Fibroblast of skin of left quadriceps (primary cell): ENCODE data around the gene SPATS2.
"Not testable (repeated sequence)": the region's sequence is repeated elsewhere in the genome, so short reads cannot be mapped to it uniquely, and the experiment has no call there.

Experiments used
- DNase-seq, 2 experiments: peaks; one replicate each; pipeline ENCODE4 v3.0.0-alpha.2; 2013; ENCODE audit warnings: low read depth in 2 of 2

Gene SPATS2

DNA sequence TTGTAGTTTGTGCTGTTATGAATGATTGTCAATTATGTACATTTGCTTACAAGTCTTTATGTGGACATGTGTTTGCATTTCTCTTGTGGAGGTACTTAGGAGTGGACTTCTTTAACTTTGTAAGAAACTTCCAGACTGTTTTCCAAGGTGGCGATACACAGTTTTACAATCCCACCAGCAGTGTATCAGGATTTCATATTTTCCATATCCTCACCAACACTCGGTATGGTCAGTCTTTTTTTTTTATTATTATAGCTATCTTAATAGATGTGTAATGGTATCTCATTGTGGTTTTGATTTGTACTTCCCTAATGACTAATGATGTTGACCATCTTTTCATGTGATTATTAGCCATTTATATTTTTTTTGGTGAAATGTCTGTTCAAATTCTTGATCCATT lies 97.9 kb downstream of the SPATS2 start:
- no peak for DNase-seq

DNA sequence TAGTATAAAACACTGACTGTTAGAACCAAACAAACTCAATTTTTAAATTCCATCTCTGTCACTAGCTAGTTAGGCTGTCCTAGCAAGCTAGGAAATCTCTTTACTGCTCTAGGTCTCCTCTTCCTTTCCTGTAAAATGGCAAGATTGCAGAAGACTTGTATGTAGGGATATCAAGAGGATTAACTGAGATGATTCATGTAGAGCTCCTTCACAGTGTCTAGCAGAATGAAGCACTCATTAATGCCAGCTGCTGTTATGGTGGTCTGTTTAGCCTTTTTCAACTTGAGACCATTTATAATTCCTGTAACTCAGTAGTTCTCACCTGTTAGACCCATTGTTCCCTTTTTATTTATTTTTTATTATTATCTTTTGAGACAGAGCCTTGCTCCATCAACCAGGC lies 103.7 kb downstream of the SPATS2 start:
- peak in 1 of 2 experiments; percentile 6 for DNase-seq

DNA sequence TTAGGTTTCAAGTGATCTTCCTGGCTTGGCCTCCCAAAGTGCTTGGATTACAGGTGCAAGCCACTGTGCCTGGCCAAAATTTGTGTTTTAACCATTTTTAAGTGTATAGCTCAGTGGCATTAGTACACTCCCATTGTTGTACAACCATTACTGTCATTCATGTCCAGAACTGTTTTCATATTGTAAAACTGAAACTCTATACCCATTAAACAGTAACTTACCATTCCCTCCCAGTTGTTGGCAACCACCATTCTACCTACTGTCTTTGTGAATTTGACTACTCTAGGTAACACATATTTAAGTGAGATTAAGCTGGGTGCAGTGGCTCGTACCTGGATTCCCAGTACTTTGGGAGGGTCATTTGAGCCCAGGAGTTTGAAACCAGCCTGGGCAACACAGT lies 104.3 kb downstream of the SPATS2 start:
- no peak for DNase-seq

DNA sequence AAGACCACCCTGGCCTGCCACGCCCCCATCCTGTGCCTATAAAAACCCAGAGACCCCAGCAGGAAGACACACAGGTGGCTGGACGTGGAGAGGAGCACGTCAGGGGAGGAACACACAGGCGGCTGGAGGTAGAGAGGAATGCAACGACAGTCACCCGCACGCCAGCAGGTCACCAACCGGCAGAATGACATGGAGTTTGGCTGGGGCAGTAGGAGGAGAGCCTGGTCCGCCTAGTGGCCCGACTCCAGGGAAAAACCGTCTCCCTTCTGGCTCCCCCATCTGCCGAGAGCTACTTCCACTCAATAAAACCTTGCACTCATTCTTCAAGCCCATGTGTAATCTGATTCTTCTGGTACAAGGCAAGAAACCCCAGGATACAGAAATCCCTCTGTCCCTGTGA lies 108.8 kb downstream of the SPATS2 start:
- DNase-seq, result no peak

DNA sequence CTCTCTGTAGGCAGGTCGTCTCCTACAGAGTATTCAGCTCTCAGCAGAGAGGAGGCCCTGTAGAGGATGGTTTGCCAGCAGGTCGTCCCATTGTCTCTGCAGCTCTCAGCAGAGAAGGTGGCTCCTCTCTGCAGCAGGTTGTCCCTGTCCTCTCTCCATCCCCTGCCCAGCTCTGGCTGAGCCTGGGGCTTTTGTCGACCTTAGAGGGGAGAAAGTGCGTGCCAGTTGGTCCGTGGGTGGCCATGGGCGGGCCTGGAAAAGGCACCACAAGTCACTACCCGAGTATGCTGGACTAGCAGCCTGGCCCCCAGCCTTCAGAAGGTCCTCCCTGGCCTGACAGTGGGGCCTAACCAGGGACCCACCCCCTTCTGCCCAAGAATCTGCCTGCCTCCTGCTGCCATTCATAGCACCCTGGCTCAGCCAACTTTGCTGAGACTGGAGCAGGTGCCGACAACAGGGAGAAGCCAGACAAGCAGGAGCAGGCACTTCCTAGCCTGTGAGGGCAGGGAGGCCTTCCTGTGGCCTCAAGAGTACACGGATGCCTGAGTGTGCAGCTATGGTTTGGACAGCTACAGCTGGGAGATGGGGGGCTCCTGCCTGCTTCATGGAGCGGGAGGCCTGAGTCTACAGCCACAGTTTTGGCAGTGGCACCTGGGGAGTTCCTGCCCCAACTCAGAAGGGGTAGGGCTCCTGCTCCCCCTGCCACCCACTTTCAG lies 111.8 kb downstream of the SPATS2 start:
- no peak for DNase-seq

DNA sequence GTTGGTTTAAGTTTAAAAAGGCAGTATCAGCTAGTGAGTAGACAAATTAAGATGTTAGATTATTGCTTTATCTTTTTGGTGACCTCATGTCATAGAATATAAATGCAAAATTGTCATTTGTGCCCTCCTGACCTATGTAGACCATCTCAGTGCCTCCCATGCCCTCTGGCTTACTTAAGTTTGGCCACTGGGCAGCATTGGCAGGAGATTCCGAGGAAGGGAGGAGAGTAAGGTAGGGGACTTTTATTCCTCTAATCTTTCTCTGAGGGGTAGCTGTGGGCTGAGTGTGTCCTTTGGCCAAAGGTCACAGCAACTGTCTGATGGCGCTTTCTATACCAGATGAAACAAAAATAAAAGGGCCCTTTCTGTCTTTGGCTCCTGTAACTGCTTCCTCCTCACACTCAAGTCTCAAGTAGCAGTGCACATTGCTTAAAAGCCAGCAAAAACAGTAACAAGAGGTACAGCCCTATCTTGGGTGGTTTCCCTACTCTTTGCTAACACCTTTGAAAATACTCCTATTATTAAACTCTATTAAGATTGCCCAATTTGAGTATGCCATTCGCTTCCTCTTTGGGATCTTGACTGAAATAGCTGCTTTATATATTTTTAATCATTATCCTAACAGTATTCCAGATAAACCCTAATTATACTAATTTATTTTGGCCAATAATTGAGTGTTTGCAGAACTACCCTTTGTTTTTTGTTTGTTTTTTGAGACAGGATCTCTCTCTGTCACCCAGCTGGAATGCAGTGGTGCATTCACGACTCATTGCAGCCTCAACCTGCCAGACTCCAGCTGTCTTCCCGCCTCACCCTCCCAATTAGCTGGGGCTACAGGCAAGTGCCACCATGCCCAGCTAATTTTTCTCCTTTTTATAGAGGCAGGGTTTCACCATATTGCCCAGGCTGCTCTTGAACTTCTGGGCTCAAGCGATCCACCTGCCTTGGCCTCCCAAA lies 115.1 kb downstream of the SPATS2 start:
- DNase-seq, result no peak

DNA sequence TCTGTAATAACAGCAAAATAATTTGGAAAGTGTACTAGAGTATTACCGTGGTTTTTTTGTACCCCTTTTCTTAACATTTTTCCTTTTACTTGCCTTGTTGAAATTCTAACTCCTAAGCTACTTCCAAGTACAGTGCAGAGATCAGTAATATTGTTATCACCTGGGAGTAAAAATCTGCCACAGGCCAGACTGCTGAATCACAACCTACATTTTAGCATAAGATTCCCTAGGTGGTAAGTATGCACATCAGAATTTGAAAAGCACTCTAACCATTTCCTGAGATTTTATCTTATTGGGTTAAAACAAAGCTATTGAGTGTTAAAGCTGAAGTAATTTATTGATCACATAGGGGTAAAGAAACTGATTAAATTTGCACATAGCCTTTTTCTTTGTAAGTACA lies 116.4 kb downstream of the SPATS2 start:
- DNase-seq, result no peak

DNA sequence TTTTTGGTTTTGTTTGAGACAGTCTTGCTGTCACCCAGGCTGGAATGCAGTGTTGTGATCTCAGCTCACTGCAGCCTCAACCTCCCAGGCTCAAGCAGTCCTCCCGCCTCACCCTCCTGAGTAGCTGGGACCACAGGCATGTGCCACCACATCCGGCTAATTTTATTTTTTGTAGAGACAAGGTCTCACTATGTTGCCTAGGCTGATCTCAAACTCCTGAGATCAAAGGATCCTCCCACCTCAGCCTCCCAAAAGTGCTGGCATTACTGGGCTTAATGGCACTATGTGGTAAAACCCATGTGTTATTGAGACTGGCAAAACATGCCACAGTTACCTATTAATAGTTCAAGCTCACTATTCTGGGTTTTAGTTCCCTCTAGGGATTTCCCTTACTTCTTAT lies 120.3 kb downstream of the SPATS2 start:
- DNase-seq, result no peak

DNA sequence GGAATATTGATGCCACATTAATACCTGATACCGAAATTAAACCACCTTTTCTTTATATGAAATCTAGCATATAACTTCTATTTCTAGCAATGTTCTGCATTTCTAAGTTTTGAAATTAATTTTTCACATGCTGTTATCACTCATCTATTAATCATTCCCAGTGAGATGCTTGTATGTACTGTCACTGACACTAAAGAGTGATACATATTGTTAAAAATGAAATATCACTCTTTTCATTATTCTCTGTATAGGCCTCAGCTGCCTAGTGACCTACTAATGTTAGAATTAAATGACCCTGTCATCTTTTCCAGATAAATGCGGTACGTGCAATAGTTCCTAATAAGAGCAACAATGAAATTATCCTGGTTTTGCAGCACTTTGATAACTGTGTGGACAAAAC lies 121.9 kb downstream of the SPATS2 start:
- DNase-seq, result no peak

DNA sequence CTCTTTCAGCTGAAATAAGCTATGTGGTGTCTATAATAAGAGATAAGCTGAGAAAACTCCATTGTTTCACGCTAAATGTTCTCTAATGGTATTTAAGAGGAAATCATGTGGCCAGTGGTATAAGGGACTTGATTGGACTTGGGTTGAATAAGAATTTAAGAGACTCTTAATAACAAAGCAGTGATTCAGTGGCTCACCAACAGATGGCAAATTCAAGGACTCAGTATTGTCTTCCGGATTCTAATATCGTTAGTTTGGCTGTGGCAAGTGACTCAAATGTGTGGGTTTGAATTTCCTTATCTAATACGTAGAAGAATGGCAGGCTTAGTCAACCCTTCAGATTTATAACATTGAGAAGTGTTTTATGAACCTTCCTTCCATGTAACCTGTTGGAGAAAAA lies 122.5 kb downstream of the SPATS2 start:
- no peak for DNase-seq

DNA sequence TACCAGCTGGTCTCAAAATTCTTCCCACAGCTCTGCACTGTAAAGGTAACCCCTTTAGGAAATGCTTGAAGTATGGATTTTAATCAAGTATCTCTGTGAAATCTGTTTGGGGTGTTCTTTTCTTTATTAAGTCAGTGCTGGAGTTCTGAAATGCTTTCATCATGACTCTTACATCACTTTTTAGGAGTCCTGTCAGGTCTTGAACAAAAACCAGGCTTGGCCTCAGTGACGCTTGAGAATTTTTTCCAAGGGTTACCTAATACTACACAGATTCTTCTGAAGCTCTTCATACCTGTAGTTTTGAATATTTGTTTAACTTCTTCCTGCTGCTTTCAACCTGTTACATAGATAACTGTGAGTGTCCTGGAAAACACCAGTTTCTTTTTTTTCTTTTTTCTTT lies 124.6 kb downstream of the SPATS2 start:
- no peak for DNase-seq

DNA sequence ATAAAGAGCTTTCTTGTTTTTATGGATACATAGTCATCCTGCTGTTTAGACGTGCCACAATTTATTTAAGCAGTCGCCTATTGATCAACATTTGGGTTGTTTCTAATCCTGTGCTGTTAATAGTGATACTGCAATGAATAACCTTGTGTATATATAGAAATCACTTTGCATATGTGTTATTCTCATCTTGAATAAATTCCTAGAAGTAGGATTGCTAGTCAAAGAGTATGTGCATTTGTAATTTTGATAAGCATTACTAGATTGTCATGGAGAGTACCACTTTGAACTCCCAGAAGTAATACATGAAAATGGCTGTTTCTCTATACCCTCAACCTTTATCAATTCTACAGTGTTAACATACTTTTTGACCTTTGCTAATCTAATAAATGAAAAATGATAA lies 126.6 kb downstream of the SPATS2 start:
- DNase-seq, result no peak

DNA sequence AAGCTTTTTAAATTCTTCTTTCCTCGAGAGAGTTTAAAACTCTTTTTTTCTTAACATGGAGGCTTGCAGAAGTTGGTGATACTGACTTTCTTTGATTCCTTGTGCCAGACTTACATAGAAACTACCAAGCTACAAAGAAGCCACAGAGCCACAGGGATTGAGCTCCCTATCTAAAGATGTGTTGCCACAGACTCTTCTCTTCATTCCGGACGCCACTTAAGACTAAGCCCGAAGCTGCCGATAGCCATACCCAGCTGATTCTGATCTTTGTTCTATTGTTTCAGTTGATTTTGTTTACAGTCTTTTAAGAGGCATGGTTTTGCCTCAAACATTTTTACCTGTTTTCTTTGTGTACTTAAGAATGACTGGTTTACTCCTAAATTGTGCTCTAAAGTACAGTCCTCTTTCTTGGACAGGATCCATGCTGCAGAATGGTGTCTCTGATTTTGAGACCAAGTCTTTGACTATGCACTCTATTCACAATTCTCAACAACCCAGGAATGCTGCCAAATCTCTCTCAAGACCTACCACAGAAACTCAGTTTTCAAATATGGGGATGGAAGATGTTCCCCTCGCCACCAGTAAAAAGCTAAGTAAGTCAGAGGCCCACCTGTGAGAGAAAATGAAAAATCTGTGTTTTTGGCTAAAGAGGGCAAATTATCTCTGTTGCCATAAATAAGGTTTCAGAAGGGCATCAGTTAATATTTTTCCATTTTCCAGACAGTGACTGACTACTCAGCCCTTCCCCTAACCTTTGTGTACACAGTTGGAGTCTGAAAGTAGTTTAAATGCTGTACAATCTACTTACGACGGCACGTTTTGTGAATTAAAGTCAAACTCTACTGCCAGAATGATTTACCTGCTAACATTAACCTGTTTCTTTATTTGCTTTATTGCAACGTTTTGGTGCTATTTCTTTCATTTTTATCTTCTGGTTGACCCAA lies 129.4 kb downstream of the SPATS2 start:
- no peak for DNase-seq

DNA sequence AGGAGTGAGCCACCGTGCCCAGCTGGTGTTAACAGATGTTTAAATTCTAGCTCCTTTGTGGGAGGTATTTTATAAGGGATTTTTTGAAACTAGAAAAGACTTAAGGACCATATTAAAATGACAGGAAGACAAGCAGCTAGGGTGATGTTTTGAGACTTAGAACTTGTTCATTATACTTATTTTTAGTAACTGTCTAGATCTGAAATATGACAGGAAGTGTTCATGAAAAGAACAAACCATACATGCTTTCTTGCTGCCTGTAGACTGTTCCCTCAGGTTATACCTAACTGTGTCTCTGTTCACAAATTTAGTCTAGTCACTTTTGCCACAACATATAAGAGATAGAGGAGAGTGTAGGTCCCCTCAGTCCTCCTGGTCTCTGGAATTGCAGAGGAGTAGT lies 134.6 kb downstream of the SPATS2 start:
- DNase-seq, result no peak

DNA sequence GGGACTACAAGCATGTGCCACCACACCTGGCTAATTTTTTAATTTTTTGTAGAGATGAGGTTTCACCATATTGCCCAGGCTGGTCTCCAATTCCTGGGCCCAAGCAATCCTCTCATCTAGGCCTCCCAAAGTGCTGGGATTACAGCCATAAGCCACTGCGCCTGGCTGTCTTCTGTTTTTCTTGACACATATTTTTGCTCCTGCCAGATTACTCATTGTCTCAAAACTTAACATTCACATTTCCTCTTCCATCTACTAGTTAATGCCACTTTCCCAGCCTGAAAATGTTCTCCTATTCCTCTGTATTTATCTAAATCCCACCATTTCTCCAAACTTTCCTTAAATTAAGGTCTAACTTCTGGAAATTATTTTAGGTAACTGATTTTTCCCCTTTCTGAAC lies 135.3 kb downstream of the SPATS2 start:
- no peak for DNase-seq

DNA sequence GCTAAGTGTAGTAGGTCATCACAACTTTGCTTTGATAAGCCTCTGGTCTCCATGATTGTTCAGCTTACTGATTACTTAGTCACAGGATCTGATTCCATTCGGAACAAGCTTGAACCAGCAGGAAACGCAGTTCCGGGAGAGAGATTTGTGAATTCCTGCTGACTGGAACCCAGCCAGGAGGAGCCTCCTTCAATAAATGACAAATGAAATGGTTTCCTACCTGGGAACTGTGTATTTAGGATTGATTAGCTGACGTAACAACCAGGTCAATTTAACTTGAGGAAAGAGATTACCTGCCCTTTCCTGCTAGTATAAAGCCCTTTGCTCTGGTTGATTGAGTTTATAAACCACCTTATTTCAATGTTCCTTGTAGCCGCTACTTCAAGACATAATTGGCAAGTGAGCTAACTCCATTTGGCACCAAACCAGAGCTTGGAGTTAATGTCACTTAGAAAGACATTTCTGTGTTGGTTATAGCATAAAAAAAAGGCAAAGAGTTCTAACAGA lies 136.5 kb downstream of the SPATS2 start:
- DNase-seq, result no peak

DNA sequence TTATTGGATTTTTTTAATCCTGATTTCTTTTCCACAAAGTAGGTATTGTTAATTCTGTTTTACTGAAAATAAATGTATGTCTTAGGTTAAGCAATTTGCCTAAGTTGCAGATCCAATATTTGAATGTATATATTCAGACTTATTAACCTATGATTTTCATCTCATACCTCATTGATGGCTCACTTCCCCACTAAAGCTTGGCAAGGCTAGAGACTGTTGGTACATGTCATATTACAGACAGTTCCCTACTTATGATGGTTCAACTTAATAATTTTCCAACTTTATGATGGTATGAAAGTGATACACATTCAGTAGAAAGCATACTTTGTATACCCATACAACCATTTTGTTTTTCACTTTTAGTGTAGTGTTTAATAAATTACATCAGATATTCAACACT lies 138.4 kb downstream of the SPATS2 start:
- DNase-seq, result no peak

DNA sequence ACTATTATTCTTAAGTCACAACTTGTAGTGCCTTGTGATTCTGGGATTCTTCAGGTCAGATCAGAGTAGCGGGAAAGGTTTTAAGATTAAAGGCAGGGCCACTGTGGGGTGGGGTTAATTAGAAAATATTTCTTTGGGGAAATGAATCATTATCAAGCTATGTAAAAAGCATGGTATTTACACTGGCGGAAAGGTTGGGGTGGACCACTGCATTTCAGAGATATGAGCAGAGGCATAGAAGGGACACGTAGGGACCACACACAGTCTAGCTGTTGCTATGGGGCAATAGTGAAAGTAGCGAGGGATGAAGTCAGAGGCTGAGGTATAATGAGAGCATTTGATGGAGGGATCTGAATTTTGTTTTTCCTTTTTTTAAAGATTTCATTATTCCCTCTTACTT lies 139.9 kb downstream of the SPATS2 start:
- DNase-seq, result peak; percentile 66 to 77

DNA sequence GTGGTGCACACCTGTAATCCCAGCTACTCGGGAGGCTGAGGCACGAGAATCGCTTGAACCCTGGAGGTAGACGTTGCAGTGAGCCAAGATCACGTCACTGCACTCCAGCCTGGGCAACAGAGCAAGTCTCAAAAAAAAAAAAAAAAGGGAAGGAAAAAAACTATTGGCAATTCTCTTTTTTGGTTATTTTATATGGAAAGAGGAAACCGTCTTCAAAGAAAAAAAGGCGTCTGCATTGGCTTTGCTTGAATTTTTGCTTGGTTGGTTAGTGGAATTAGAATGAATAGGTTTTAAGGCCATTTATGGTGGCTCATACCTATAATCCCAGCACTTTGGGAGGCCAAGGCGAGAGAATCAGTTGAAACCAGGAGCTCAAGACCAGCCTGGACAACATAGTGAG lies 142.4 kb downstream of the SPATS2 start:
- not testable (repeated sequence) for DNase-seq

DNA sequence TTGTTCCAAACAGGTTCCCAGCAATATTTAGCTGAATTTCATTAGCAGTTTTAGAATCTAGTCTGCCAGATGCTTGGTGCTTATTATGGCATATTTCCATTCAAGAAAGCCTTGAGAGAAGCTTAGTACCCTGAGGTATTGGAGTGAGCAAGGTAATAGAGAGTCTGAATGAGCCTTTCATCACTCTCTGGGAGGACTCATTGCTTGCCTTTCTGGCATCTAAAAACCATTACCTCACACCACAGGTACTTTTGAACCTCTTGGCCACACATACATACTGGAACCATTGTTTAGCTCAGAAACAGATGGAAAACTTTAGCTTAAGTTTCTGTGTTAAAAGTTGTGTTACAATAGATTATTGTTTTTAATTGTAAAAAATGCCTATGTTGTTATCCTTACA lies 144.1 kb downstream of the SPATS2 start:
- no peak for DNase-seq

DNA sequence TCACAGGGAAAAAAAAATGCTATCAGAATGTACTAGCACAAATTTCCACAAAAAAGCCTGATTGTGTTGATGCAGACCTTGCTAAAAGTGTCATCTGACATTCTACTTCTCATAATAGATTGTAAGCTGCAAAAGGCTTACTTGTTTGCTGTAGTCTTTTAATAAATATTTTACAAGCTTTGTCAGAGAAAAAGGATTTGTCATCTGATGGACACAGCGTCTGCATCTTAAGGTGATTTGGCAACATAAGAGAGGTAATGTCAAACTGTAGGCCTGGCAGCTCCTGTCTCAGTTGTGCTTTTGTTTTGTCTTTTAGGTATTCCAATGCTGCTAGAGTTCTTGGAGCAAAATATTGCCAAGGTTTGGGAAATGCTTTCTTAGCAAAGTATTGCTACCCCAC lies 145.3 kb downstream of the SPATS2 start:
- DNase-seq, result no peak

DNA sequence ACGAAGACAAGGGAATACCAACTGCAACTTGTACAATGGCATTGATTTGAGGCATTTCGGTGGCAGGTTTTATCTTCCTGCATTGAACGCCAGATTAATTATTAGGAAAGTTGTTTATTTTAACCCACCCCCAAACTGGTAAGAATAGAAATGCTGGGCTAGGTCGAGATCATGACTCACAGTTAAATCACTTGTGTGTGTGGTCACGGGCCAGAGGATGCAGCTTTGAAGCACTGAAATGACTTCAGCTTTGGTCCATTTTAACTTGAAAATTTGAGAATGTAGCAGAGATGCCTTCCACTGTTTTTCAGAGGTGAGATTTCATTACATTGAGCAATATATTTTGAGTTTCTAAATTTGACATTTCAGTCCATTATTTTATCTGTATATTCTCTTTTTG lies 148.0 kb downstream of the SPATS2 start:
- peak; percentile 38 to 51 for DNase-seq
